Ovary (tissue), 3 donors: ENCODE results near the gene ZCCHC2.

Source experiments
- EP300 ChIP-seq: sonication (generic); formaldehyde crosslinking; IDR thresholded peaks from one replicate; pipeline ENCODE4 v1.6.1; 2017; ENCODE audit warnings: antibody characterized with exemption
- POLR2A ChIP-seq: fragments of 450-650 bp; IDR thresholded peaks from one replicate; pipeline ENCODE4 v1.6.1; 2017; ENCODE audit warnings: antibody characterized with exemption, mild to moderate bottlenecking, moderate library complexity
- TF ChIP-seq, protein P1 (sequence below), 3 donors: fragments of 450-650 bp in 2 of 3; fragments of 200-600 bp in 1 of 3; IDR thresholded peaks; one replicate each; pipeline versions ENCODE4 v1.5.1 to v1.8.0; 2016 to 2022; ENCODE audit warnings: antibody characterized with exemption in 3 of 3, mild to moderate bottlenecking in 1 of 3
- donor health status: DM: no; HTN: no; CAD: no.

- TF ChIP-seq, protein P1, sequence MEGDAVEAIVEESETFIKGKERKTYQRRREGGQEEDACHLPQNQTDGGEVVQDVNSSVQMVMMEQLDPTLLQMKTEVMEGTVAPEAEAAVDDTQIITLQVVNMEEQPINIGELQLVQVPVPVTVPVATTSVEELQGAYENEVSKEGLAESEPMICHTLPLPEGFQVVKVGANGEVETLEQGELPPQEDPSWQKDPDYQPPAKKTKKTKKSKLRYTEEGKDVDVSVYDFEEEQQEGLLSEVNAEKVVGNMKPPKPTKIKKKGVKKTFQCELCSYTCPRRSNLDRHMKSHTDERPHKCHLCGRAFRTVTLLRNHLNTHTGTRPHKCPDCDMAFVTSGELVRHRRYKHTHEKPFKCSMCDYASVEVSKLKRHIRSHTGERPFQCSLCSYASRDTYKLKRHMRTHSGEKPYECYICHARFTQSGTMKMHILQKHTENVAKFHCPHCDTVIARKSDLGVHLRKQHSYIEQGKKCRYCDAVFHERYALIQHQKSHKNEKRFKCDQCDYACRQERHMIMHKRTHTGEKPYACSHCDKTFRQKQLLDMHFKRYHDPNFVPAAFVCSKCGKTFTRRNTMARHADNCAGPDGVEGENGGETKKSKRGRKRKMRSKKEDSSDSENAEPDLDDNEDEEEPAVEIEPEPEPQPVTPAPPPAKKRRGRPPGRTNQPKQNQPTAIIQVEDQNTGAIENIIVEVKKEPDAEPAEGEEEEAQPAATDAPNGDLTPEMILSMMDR (IDR thresholded peaks at IDR 0.05) = no peak
- no peak for TF ChIP-seq EP300
- no peak for TF ChIP-seq POLR2A
Observed at GRCh38 chr18:62486290-62486964, 36.4 kb upstream of the ZCCHC2 start.
